Neuron (in vitro differentiated cells): ENCODE data around the gene KANK2.
"Not testable (repeated sequence)": the region's sequence is repeated elsewhere in the genome, so short reads cannot be mapped to it uniquely, and the experiment has no call there.

Experiments used
- H2AFZ ChIP-seq: one replicate; pipeline ENCODE4 v1.6.1; 2013; ENCODE audit warnings: low read depth, mild to moderate bottlenecking, inconsistent platforms, low read length, moderate library complexity
- H3K27me3 ChIP-seq: one replicate; pipeline ENCODE4 v1.6.1; 2013; ENCODE audit warnings: low read length; ENCODE audit not compliant: insufficient read depth
- H3K36me3 ChIP-seq: one replicate; pipeline ENCODE4 v1.6.1; 2013; ENCODE audit warnings: low read length; ENCODE audit not compliant: insufficient read depth
- H3K4me1 ChIP-seq: one replicate; pipeline ENCODE4 v1.6.1; 2013; ENCODE audit warnings: low read length; ENCODE audit not compliant: insufficient read depth
- H3K4me3 ChIP-seq: 2 replicates; pipeline ENCODE4 v1.5.1; 2013; ENCODE audit warnings: mild to moderate bottlenecking, low read length, moderate library complexity
- H3K9me3 ChIP-seq: one replicate; pipeline ENCODE4 v1.6.1; 2013; ENCODE audit warnings: low read length

The KANK2 gene

GRCh38 chr19:11169896-11170678, 27.3 kb downstream of the KANK2 start:
- no peak overlapping the region for H2AFZ ChIP-seq
- H3K4me1 ChIP-seq, result no peaks in the 10 kb centered on the region
- H3K4me3 ChIP-seq, result no peak overlapping the region
- no peaks in the 10 kb centered on the region for H3K9me3 ChIP-seq
- H3K27me3 ChIP-seq, result no peaks in the 10 kb centered on the region
- peaks cover 33% of the 10 kb centered on the region for H3K36me3 ChIP-seq

GRCh38 chr19:11168568-11168967, 28.8 kb downstream of the KANK2 start:
- H3K9me3 ChIP-seq, result no peaks in the 10 kb centered on the region
- H2AFZ ChIP-seq, result no peak overlapping the region
- H3K36me3 ChIP-seq, result peaks cover 21% of the 10 kb centered on the region
- H3K27me3 ChIP-seq, result no peaks in the 10 kb centered on the region
- no peak overlapping the region for H3K4me3 ChIP-seq
- no peaks in the 10 kb centered on the region for H3K4me1 ChIP-seq

DNA sequence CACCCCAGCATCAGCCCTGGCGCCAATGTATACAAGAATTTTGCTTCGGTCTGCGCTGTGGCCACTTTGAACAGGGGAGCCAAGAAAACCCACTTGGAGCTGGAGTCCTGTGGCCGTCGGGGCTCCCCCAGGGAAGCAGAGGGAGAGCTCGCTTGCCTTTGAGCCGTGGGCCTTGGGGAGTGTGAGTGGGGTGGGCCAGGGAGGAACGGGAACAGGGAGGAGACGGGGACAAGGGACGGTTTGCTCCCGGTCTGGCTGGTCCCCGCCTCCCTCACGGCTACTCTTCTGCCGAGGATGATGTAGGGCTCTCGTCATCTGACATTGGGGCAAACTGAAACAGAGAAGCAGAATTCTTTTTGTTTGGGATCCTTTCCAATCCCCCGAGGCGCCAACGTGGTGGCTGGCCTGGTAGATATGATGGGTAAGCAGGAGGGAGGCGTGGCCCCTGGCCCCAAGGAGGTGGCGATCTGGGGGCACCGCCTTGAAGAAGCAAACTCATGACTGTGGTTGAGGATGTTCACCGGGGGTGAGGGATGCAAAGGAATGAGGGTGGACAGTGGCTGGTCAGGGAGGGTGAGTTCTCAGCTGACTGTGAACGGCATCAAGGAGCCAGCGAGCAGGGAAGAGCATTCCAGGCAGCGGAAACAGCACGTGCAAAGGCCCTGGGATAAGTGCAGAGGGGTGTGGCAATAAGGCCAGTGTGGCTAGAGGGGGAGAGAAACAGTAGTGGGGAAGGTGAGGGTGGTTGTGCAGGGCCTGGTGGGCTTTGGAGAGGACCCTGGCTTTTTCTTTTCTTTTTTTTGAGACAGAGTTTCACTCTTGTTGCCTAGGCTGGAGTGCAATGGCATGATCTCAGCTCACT, 30.8 kb downstream of the KANK2 start:
- Histone ChIP-seq H3K4me3 (no peak overlapping the region), H3K27me3 (no peaks in the 10 kb centered on the region), H3K36me3 (peaks cover 11% of the 10 kb centered on the region), H2AFZ (no peak overlapping the region), H3K9me3 (no peaks in the 10 kb centered on the region), H3K4me1 (no peaks in the 10 kb centered on the region)

GRCh38 chr19:11165486-11166030, 31.8 kb downstream of the KANK2 start:
- Histone ChIP-seq H3K9me3 (no peaks in the 10 kb centered on the region), H3K4me3 (no peak overlapping the region), H3K27me3 (no peaks in the 10 kb centered on the region), H3K36me3 (peaks cover 11% of the 10 kb centered on the region), H3K4me1 (no peaks in the 10 kb centered on the region), H2AFZ (no peak overlapping the region)

- Histone ChIP-seq H2AFZ (no peak overlapping the region), H3K36me3 (peaks cover 7% of the 10 kb centered on the region), H3K9me3 (no peaks in the 10 kb centered on the region), H3K4me1 (no peaks in the 10 kb centered on the region), H3K27me3 (no peaks in the 10 kb centered on the region), H3K4me3 (no peak overlapping the region)
Observed at GRCh38 chr19:11164879-11165406, 32.4 kb downstream of the KANK2 start.

DNA sequence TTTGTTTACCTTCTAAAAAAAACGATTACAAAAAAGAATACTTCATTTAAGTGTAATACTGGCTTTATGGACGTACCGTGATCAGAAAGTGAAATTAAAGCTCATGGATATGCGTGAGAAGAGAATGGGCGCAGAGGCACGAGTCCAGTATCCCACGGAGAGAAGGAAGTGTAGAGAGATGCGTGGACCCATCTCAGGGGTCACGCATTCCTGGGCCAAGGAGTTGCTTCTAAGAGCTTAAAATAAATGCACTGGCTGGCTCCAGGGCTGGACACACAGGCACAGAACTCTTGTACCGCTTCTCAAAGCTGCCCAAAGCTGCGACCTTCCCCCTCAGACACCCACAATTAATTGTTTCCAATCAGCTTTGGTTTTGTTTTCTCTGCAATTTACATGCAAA, 33.0 kb downstream of the KANK2 start:
- Histone ChIP-seq H3K4me1 (no peaks in the 10 kb centered on the region), H3K36me3 (peaks cover 3% of the 10 kb centered on the region)

DNA sequence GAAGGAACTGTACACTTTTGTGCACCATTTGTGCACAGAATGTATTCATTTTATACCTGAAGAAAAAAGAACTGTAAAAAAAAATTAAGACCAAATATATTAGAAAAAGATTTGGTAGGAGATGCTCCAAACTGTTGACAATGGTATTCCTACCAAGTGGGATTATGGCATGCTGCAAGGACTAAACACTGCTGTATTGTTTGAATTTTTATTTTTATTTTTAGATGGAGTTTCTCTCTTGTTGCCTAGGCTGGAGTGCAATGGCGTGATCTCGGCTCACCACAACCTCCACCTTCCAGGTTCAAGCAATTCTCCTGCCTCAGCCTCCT, 36.9 kb downstream of the KANK2 start:
- not testable (repeated sequence) for H3K9me3 ChIP-seq, H3K4me3 ChIP-seq, H2AFZ ChIP-seq, H3K36me3 ChIP-seq, H3K27me3 ChIP-seq, H3K4me1 ChIP-seq

More for the DNA sequence above, 33.0 kb downstream of the KANK2 start:
- no peak overlapping the region for H3K4me3 ChIP-seq
- no peaks in the 10 kb centered on the region for H3K9me3 ChIP-seq
- H3K27me3 ChIP-seq, result no peaks in the 10 kb centered on the region
- no peak overlapping the region for H2AFZ ChIP-seq

GRCh38 chr19:11159598-11160439, 37.5 kb downstream of the KANK2 start:
- Histone ChIP-seq H3K36me3 (no peaks in the 10 kb centered on the region), H3K4me1 (peaks cover under 1% of the 10 kb centered on the region), H3K9me3 (no peaks in the 10 kb centered on the region), H3K4me3 (no peak overlapping the region), H2AFZ (no peak overlapping the region), H3K27me3 (no peaks in the 10 kb centered on the region)

- peaks cover 5% of the 10 kb centered on the region for H3K36me3 ChIP-seq
- peaks cover 7% of the 10 kb centered on the region for H3K4me1 ChIP-seq
- peak within 1 kb of the TSS; percentile 52 for H2AFZ ChIP-seq
- H3K4me3 ChIP-seq, result peak within 1 kb of the TSS; percentile 58
- H3K9me3 ChIP-seq, result no peaks in the 10 kb centered on the region
- no peaks in the 10 kb centered on the region for H3K27me3 ChIP-seq
Observed at GRCh38 chr19:11155373-11156120, 41.8 kb downstream of the KANK2 start, which contains the start of gene SPC24. Gene SPC24 (minus strand): TSS chr19:11155782. CDS start chr19:11155776, 6 bp downstream.

DNA sequence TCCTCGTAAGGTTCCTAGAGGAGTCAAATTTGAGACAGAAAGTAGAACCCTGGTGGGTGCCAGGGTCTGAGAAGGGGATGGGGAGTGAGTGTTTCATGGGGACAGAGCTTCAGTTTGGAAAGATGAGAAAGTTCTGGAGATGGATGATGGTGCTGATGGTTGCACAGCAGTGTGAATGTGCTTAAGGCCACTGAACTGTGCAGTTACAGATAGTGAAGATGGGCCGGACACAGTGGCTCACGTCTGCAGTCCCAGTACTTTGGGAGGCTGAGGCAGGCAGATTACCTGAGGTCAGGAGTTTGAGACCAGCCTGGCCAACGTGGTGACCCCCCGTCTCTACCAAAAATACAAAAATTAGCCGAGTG, 42.7 kb downstream of the KANK2 start:
- Histone ChIP-seq H3K27me3 (no peaks in the 10 kb centered on the region), H3K4me3 (peak overlapping the region; percentile 58), H2AFZ (no peak overlapping the region), H3K4me1 (peaks cover 7% of the 10 kb centered on the region), H3K9me3 (no peaks in the 10 kb centered on the region), H3K36me3 (peaks cover 5% of the 10 kb centered on the region)

- Histone ChIP-seq H3K4me3 (no peak overlapping the region), H3K27me3 (no peaks in the 10 kb centered on the region), H3K4me1 (peaks cover 7% of the 10 kb centered on the region), H3K36me3 (peaks cover 17% of the 10 kb centered on the region), H3K9me3 (no peaks in the 10 kb centered on the region), H2AFZ (no peak overlapping the region)
Observed at GRCh38 chr19:11152318-11153062, 44.9 kb downstream of the KANK2 start.
